Measurements from ENCODE around the gene NAT8L.
"Not testable (repeated sequence)": the region's sequence is repeated elsewhere in the genome, so short reads cannot be mapped to it uniquely, and the experiment has no call there.

- TF ChIP-seq POLR2A (IDR thresholded peaks at IDR 0.05; ENCODE audit: borderline replicate concordance, extremely low read depth, insufficient read depth, insufficient read length); CTCF (IDR thresholded peaks at IDR 0.05 in 2 of 3, conservative IDR thresholded peaks at IDR 0.05 in 1 of 3; ENCODE audit: borderline replicate concordance in 1 of 3, insufficient read depth in 1 of 3, low read depth in 2 of 3, low read length in 2 of 3); RAD21 (IDR thresholded peaks at IDR 0.05; ENCODE audit: low read depth); EZH2 (IDR thresholded peaks at IDR 0.05): not testable (repeated sequence)
These were observed 28.0 kb upstream of the NAT8L start for GRCh38 chr4:2031161-2031560.
